WERI-Rb-1 (cell line): ENCODE measurements around the gene GATA5.

Experiments
- DNase-seq: peaks from one replicate; pipeline ENCODE4 v3.0.0-alpha.2; 2020
- H3K27ac ChIP-seq: fragments of 250-450 bp; sonication (Bioruptor Pico); 2 replicates; pipeline ENCODE4 v1.5.1; 2020; ENCODE audit warnings: mild to moderate bottlenecking, moderate library complexity
- H3K27me3 ChIP-seq: fragments of 250-450 bp; sonication (Bioruptor Pico); 2 replicates; pipeline ENCODE4 v1.5.1; 2021; ENCODE audit warnings: mild to moderate bottlenecking, low read depth, moderate library complexity; ENCODE audit not compliant: insufficient read depth, severe bottlenecking
- H3K36me3 ChIP-seq: fragments of 250-450 bp; sonication (Bioruptor Pico); 2 replicates; pipeline ENCODE4 v1.5.1; 2020; ENCODE audit warnings: mild to moderate bottlenecking, moderate library complexity
- H3K4me3 ChIP-seq: 2 replicates; pipeline ENCODE4 v1.5.1; 2011; ENCODE audit warnings: low read depth, mild to moderate bottlenecking, control low read depth, low read length
- H3K9me3 ChIP-seq: fragments of 250-450 bp; sonication (Bioruptor Pico); 2 replicates; pipeline ENCODE4 v1.5.1; 2021; ENCODE audit warnings: mild to moderate bottlenecking, moderate library complexity; ENCODE audit not compliant: severe bottlenecking
- TF ChIP-seq, protein P1 (sequence below): IDR thresholded peaks from 2 replicates; pipeline ENCODE4 v1.5.1; 2011; ENCODE audit warnings: low read depth, mild to moderate bottlenecking, control low read depth, inconsistent platforms, low read length

The GATA5 gene

DNA sequence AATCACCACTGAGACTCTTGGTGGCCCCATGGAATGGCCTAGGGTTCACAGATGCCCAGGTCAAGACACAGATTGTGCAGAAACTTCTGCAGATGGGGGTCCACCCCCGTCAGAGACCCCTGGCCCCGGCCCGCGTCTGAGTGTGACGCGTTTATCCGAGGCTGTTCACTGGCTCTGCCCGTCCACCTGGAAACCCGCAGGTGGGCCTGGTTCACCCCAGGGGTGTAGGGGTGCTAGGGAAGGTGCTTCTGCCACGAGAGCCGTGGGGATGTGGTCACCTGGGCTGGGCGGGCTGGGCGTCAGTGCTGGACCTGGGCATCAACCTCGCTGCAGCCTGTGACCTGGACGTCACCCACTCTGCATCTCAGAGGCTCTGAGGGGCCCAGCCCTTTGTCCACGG lies 39.5 kb upstream of the GATA5 start:
- H3K36me3 ChIP-seq = no peaks in the 10 kb centered on the region
- no peaks in the 10 kb centered on the region for H3K9me3 ChIP-seq
- TF ChIP-seq, protein P1, sequence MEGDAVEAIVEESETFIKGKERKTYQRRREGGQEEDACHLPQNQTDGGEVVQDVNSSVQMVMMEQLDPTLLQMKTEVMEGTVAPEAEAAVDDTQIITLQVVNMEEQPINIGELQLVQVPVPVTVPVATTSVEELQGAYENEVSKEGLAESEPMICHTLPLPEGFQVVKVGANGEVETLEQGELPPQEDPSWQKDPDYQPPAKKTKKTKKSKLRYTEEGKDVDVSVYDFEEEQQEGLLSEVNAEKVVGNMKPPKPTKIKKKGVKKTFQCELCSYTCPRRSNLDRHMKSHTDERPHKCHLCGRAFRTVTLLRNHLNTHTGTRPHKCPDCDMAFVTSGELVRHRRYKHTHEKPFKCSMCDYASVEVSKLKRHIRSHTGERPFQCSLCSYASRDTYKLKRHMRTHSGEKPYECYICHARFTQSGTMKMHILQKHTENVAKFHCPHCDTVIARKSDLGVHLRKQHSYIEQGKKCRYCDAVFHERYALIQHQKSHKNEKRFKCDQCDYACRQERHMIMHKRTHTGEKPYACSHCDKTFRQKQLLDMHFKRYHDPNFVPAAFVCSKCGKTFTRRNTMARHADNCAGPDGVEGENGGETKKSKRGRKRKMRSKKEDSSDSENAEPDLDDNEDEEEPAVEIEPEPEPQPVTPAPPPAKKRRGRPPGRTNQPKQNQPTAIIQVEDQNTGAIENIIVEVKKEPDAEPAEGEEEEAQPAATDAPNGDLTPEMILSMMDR = no peak
- H3K4me3 ChIP-seq = no peak overlapping the region
- H3K27me3 ChIP-seq = no peaks in the 10 kb centered on the region
- no peak for DNase-seq
- no peak overlapping the region for H3K27ac ChIP-seq

DNA sequence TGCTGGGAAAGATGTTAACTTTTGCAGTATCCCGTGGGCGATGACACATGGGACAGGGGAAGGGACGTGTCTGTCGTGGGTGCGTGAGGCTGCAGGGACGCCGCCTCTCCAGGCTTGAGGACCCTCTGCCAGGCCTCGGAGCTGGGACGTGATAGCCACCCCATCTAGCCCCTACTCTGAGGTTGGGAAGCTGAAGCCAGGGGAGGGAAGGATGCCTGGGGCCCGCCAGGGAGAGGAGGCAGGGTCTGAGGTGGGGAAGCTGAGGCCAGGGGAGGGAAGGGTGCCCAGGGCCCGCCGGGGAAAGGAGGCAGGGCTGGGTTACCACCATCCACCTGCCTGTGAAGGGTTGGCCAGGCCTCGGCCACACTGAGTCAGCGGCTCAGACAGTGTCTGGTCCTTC lies 38.2 kb upstream of the GATA5 start:
- Histone ChIP-seq H3K27ac (no peak overlapping the region), H3K27me3 (no peaks in the 10 kb centered on the region)
- TF ChIP-seq, protein P1 = no peak

GRCh38 chr20:62511915-62512610 lies 36.3 kb upstream of the GATA5 start:
- TF ChIP-seq, protein P1 = no peak
- no peaks in the 10 kb centered on the region for H3K27me3 ChIP-seq
- H3K9me3 ChIP-seq = no peaks in the 10 kb centered on the region
- peak; percentile 62 for DNase-seq
- H3K27ac ChIP-seq = peak overlapping the region; percentile 36; the same call in 1 of the 2 replicates
- H3K36me3 ChIP-seq = no peaks in the 10 kb centered on the region
- no peak overlapping the region for H3K4me3 ChIP-seq

More for the DNA sequence above, 38.2 kb upstream of the GATA5 start:
- Histone ChIP-seq H3K9me3 (no peaks in the 10 kb centered on the region), H3K4me3 (no peak overlapping the region), H3K36me3 (no peaks in the 10 kb centered on the region)
- no peak for DNase-seq

DNA sequence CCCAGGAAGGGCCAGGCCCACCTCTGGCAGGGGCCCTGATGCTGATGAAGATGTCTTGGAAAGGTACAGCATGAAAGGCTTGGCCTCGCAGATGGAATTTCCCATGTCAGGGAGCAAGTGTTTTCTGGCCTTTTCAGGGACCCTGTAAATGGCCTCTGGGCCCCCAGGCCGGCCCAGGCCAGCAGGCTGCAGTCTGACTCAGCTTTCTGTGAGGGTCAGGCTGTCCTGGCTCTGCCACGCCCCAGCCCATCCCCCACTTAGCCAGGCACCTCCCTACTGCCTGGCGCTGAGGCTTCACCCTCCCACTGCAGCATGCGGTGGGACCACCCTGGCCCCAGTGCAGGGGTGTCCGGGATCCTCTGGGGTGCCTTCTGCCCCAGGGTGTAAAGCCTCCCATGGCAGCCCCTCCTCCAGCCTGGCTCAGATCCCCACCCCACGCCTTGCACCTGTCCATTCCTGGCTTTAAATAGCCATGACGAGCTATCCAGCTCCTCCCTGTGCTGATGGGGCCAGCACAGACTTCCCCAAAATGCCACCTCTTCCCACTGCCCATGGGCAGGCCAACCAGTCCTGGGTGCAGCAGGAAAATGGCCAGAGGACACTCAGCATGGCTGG lies 35.6 kb upstream of the GATA5 start:
- Histone ChIP-seq H3K36me3 (no peaks in the 10 kb centered on the region), H3K27ac (no peak overlapping the region), H3K4me3 (no peak overlapping the region), H3K27me3 (no peaks in the 10 kb centered on the region), H3K9me3 (no peaks in the 10 kb centered on the region)
- TF ChIP-seq, protein P1 = no peak
- DNase-seq = no peak

DNA sequence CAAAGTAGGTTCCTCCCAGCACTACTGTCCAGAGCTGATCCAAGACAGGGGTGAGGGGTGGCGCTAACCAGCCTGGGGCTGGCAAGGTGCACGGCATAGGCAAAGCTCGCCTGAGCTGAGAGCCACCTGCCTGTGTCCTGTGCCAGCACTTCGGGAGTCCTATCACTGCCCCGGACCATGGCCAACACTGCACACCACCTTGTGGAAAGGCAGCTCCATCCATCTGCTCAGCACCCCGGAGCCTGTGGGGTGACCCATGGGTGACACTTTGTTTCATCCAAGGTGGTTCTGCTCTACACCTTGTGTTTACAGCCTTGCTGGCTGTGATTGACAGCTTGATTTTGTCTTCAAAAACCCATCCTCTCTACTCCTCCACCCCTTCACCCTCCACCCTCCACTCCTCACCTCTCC lies 32.9 kb upstream of the GATA5 start:
- DNase-seq = no peak
- H3K9me3 ChIP-seq = no peaks in the 10 kb centered on the region
- H3K27ac ChIP-seq = no peak overlapping the region
- no peak overlapping the region for H3K4me3 ChIP-seq
- H3K27me3 ChIP-seq = no peaks in the 10 kb centered on the region
- no peaks in the 10 kb centered on the region for H3K36me3 ChIP-seq
- TF ChIP-seq, protein P1 = no peak
